HL-60/S4 treated with phorbol 12-myristate 13-acetate at 8.2 ng/mL for 4 days and 3 days (cell line): ENCODE results near the gene METTL26.

ENCODE experiments used
- in situ Hi-C: fragments of 300-500 bp; cut with MboI; formaldehyde crosslinking; loops from 2 replicates; pipeline ENCODE4 v1.15.0; 2022; ENCODE audit warnings: low sequenced_read_pairs

Gene METTL26

DNA sequence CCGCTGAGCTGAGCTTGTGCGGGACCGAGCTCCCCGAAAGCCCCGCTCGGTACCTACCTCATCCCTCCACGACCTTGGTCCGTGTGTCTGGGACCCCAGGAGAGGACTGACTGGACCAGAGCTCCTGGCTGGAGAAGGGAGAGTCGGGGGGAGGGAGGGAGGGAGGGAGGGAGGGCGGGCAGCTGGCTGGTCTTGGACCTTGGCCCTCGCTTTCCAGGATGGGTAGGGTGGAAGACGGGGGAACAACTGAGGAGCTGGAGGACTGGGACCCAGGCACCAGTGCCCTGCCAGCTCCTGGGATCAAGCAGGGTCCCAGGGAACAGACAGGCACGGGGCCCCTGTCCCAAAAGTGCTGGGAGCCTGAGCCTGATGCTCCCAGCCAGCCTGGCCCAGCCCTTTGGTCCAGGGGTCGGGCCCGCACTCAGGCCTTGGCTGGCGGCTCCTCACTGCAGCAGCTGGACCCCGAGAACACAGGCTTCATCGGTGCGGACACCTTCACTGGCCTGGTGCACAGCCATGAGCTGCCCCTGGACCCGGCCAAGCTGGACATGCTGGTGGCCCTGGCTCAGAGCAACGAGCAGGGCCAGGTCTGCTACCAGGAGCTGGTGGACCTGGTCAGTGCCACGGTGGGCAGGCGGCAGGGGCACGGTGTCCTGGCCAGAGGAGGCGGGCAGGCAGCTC, 39.9 kb upstream of the METTL26 start:
- in situ Hi-C loops: no loop called here

- in situ Hi-C loops: no loop called here
Observed at GRCh38 chr16:674968-675883, 39.1 kb upstream of the METTL26 start, which contains the start of gene RHBDL1. Gene RHBDL1 (plus strand): TSS chr16:675671. CDS start chr16:675791, 120 bp downstream.

- in situ Hi-C loops: no loop called here
Observed at GRCh38 chr16:674214-674881, 38.2 kb upstream of the METTL26 start.

GRCh38 chr16:673399-673991, 37.4 kb upstream of the METTL26 start:
- in situ Hi-C loops: no loop called here

DNA sequence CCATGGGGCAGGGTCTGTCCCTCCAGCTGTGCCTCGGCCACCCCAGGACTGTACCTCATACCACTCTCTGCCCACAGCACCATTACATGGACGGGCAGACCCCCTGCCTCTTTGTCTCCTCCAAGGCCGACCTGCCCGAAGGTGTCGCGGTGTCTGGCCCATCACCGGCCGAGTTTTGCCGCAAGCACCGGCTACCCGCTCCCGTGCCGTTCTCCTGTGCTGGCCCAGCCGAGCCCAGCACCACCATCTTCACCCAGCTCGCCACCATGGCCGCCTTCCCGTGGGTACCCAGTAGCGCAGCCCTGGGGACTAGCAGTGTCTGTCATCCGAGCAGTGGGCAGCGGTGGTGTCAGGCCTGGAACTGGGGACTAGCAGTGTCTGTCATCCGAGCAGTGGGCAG, 36.7 kb upstream of the METTL26 start:
- in situ Hi-C loops: no loop called here

DNA sequence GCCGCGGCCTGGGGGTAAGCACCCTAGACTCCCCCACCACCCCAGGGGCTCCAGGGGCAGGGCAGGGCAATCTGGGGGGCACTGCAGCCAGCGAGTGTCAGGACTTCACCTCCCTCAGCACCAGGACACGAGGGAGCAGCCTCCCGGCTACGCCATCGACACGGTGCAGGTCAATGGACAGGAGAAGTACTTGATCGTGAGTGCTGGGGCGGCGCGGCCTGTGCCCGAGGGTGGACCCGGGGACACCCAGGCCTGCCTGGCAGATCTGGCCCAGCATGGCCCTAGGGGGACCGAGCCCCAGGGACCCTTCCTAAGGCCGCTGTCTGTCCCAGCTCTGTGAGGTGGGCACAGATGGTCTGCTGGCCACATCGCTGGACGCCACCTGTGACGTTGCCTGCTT, 36.3 kb upstream of the METTL26 start:
- in situ Hi-C loops: no loop called here

GRCh38 chr16:671353-672131, 35.4 kb upstream of the METTL26 start:
- in situ Hi-C loops: no loop called here

DNA sequence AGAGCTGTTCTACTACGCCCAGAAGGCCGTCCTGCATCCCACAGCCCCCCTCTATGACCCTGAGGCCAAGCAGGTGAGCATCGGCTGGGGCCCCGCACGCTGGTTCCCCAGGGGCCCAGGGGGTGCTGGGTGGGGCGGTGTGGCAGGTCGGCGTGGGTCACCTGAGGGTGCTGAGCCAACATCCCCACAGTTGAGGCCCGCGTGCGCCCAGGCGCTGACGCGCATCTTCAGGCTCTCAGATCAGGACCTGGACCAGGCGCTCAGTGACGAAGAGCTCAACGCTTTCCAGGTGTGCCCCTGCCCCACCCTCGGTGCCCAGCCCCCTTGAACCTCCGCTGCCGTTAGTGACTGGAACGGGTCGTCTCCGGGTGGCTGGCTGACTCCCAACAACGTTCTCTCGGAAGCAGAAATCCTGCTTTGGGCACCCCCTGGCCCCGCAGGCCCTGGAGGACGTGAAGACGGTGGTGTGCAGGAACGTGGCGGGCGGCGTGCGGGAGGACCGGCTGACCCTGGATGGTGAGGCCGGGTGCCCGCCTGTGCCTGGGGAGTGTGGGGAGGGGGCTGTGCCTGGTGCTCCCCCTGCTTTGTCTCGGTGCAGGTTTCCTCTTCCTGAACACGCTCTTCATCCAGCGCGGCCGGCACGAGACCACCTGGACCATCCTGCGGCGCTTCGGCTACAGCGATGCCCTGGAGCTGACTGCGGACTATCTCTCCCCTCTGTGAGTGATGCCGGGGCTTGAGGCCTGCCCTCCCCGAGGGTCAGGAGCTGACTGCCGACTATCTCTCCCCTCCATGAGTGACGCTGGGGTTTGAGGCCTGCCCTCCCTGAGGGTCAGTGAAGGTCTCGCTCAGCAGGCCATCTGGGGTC, 34.6 kb upstream of the METTL26 start:
- in situ Hi-C loops: no loop called here

DNA sequence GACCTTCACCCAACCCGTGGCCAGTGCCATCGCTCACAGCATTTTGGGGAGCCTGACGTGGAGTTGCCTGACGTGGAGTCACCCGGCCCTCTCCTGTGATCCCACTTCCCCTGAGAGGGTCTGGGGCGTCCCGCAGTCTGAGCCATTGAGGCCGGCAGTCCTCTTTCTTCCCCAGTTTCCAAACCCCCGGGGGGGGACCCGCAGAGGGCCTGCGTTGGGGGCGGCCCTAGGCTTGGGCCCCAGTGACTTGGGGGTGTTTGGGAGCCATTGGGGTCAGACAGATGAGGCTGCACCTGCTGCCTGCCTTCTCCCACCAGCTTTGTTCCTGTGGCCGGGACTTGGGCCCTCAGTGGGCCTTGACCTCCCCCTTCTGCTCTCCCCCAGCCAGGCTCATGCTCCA, 33.6 kb upstream of the METTL26 start:
- in situ Hi-C loops: no loop called here

- in situ Hi-C loops: no loop called here
Observed at GRCh38 chr16:668519-669171, 32.5 kb upstream of the METTL26 start.

DNA sequence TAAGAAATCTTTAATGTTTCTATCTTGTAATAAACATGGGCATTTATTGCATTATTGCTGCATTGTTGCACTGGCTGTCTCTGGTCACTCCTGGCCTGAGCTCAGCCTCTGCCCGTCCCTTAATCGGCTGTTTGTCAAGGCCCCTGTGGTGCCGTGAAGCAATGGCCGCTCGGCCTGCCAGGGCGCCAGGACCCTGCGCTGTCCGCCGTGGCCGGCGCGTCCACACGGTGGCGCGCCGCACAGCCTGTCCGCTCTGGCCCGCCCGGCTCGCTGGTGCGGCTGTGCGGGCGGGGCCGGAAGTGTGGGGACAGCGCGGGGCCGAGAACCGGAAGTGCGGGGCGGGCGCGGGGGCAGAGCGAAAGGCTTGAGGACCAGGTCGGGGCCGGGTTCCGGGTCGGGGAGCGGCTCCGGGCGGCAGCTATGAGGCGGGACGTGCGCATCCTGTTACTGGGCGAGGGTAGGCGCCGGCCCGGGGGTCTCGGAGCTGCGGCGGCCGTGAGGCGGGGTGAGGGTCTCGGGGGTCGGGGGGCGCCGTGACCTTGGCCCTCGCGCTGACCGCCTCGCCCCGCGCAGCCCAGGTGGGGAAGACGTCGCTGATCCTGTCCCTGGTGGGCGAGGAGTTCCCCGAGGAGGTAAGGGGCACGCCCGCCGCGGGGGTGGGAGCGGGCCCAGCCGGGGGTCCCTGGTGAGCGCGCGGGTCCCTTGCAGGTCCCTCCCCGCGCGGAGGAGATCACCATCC, 31.8 kb upstream of the METTL26 start, which contains the start of gene RHOT2:
Gene RHOT2 (plus strand): TSS at position 353 of the 739 bp plus-strand sequence. CDS start 68 bp downstream, at position 421.
- in situ Hi-C loops: no loop called here

DNA sequence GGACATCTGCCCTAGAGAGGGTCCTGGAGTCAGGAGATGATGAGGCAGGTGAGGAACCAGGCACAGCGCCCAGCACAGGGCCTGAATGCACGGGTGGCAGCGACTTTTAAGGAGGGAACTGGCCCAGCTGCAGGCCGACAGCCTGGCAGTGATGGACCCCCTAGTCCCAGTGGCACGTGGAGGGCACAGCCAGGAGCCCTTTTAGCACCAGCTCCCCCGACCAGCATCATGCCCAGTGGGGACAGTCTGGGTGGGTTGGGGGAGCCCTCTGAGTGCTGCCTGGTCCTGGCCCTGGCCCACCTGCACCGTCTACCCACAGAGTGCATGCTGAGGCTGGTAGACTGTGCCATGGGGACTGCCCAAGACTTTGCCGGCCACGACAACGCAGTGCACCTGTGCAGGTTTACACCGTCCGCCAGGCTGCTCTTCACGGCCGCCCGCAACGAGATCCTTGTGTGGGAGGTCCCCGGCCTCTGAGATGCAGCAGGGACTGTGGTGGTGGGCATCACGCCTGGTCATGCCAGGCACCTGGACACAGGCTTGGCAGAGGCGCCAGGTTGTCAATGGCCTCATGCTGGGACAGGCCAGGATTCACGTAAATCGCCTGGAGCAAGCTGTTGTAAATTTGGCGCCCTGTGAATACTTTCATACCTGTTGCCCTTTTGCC, 31.1 kb upstream of the METTL26 start:
- in situ Hi-C loops: no loop called here

- in situ Hi-C loops: no loop called here
Observed at GRCh38 chr16:666572-666971, 30.5 kb upstream of the METTL26 start.

DNA sequence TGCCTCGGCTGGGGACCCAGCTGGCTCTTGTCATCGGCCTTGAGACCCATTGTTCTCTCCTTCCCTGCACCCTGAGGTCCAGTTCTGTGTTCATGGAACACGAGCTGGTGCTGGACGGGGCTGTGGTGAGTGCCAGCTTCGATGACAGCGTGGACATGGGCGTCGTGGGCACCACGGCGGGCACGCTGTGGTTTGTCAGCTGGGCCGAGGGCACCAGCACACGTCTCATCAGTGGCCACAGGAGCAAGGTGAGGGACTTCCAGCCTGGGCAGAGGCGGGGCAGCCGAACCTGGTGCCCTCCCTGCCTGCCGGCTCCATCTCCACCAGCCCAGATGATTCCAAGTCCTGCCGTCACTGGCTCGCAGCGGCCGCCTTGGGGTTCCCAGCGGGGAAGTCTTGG, 26.5 kb upstream of the METTL26 start:
- in situ Hi-C loops: no loop called here

- in situ Hi-C loops: no loop called here
Observed at GRCh38 chr16:662095-662494, 26.0 kb upstream of the METTL26 start.

- in situ Hi-C loops: no loop called here
Observed at GRCh38 chr16:661184-661821, 25.2 kb upstream of the METTL26 start.
